SK-N-SH treated with all-trans-retinoic acid at 6 μM for 48 hours (cell line): ENCODE data around the gene ITM2C.

ENCODE experiments used
- ATAC-seq: fragments of 200-7000 bp; cut with Tn5 transposase; 3 replicates; pipeline ENCODE4 v1.9.1; 2020; ENCODE audit warnings: mild to moderate bottlenecking, moderate library complexity
- BACH2 ChIP-seq: fragments of 250-450 bp; sonication (Bioruptor Pico); IDR thresholded peaks from 2 replicates; pipeline ENCODE4 v1.9.0; 2021; ENCODE audit warnings: mild to moderate bottlenecking, borderline replicate concordance
- CSDC2 ChIP-seq: fragments of 250-450 bp; sonication (Bioruptor Pico); IDR thresholded peaks from 2 replicates; pipeline ENCODE4 v1.5.0; 2020; ENCODE audit warnings: mild to moderate bottlenecking, moderate library complexity
- ESRRG ChIP-seq: fragments of 250-450 bp; sonication (Bioruptor Pico); IDR thresholded peaks from 2 replicates; pipeline ENCODE4 v1.6.1; 2021; ENCODE audit warnings: mild to moderate bottlenecking
- GLIS3 ChIP-seq: fragments of 250-450 bp; sonication (Bioruptor Pico); IDR thresholded peaks from 2 replicates; pipeline ENCODE4 v1.5.0; 2020; ENCODE audit warnings: mild to moderate bottlenecking, moderate library complexity
- ISL1 ChIP-seq: fragments of 250-450 bp; sonication (Bioruptor Pico); IDR thresholded peaks from 2 replicates; pipeline ENCODE4 v2.1.2; 2022; ENCODE audit warnings: mild to moderate bottlenecking, moderate library complexity
- OSR1 ChIP-seq: fragments of 250-450 bp; sonication (Bioruptor Pico); IDR thresholded peaks from 2 replicates; pipeline ENCODE4 v1.8.0; 2022; ENCODE audit warnings: moderate library complexity, mild to moderate bottlenecking, inconsistent platforms
- PPARA ChIP-seq: fragments of 250-450 bp; sonication (Bioruptor Pico); IDR thresholded peaks from 2 replicates; pipeline ENCODE4 v1.5.0; 2020; ENCODE audit warnings: mild to moderate bottlenecking, borderline replicate concordance
- SNAI2 ChIP-seq: fragments of 250-450 bp; sonication (Bioruptor Pico); IDR thresholded peaks from 2 replicates; pipeline ENCODE4 v1.5.0; 2020; ENCODE audit warnings: mild to moderate bottlenecking, moderate library complexity
- TCF4 ChIP-seq: fragments of 250-450 bp; sonication (Bioruptor Pico); IDR thresholded peaks from 2 replicates; pipeline ENCODE4 v1.8.0; 2021; ENCODE audit warnings: mild to moderate bottlenecking, moderate library complexity, borderline replicate concordance
- TOX ChIP-seq: fragments of 250-450 bp; sonication (Bioruptor Pico); IDR thresholded peaks from 2 replicates; pipeline ENCODE4 v1.8.0; 2021; ENCODE audit warnings: mild to moderate bottlenecking, moderate library complexity, borderline replicate concordance
- ZC3H10 ChIP-seq: fragments of 250-450 bp; sonication (Bioruptor Pico); IDR thresholded peaks from 2 replicates; pipeline ENCODE4 v1.5.1; 2021; ENCODE audit warnings: mild to moderate bottlenecking, moderate library complexity
- ZFP3 ChIP-seq: fragments of 250-450 bp; sonication (Bioruptor Pico); IDR thresholded peaks from 2 replicates; pipeline ENCODE4 v1.5.0; 2020; ENCODE audit warnings: mild to moderate bottlenecking, moderate library complexity
- ZFP30 ChIP-seq: fragments of 450-650 bp; formaldehyde crosslinking; IDR thresholded peaks from 2 replicates; pipeline ENCODE4 v1.5.0; 2022; ENCODE audit warnings: mild to moderate bottlenecking, moderate library complexity
- ZNF565 ChIP-seq: fragments of 450-650 bp; formaldehyde crosslinking; conservative IDR thresholded peaks from 2 replicates; pipeline ENCODE4 v1.5.0; 2020; ENCODE audit warnings: low read depth, mild to moderate bottlenecking, moderate library complexity
- ZNF70 ChIP-seq: fragments of 450-650 bp; formaldehyde crosslinking; IDR thresholded peaks from 2 replicates; pipeline ENCODE4 v1.5.0; 2020; ENCODE audit warnings: mild to moderate bottlenecking, moderate library complexity
- ZNF8 ChIP-seq: fragments of 450-650 bp; formaldehyde crosslinking; IDR thresholded peaks from 2 replicates; pipeline ENCODE4 v1.5.0; 2020; ENCODE audit warnings: mild to moderate bottlenecking, moderate library complexity
- TF ChIP-seq, protein P1 (sequence below): fragments of 250-450 bp; sonication (Bioruptor Pico); IDR thresholded peaks from 2 replicates; pipeline ENCODE4 v1.5.0; 2020; ENCODE audit warnings: mild to moderate bottlenecking, moderate library complexity
- TF ChIP-seq, protein P2 (sequence below): fragments of 250-450 bp; sonication (Bioruptor Pico); IDR thresholded peaks from 2 replicates; pipeline ENCODE4 v1.8.0; 2021; ENCODE audit warnings: low read depth, mild to moderate bottlenecking, moderate library complexity, borderline replicate concordance
- TF ChIP-seq, protein P3 (sequence below): fragments of 250-450 bp; sonication (Bioruptor Pico); IDR thresholded peaks from 2 replicates; pipeline ENCODE4 v1.5.1; 2020; ENCODE audit warnings: low read depth, mild to moderate bottlenecking, moderate library complexity
- TF ChIP-seq, protein P4 (sequence below): fragments of 250-450 bp; sonication (Bioruptor Pico); IDR thresholded peaks from 2 replicates; pipeline ENCODE4 v1.5.1; 2021; ENCODE audit warnings: mild to moderate bottlenecking, moderate library complexity
- TF ChIP-seq, protein P5 (sequence below): fragments of 250-450 bp; sonication (Bioruptor Pico); IDR thresholded peaks from 2 replicates; pipeline ENCODE4 v1.8.0; 2020; ENCODE audit warnings: mild to moderate bottlenecking, moderate library complexity, borderline replicate concordance

ITM2C gene

DNA sequence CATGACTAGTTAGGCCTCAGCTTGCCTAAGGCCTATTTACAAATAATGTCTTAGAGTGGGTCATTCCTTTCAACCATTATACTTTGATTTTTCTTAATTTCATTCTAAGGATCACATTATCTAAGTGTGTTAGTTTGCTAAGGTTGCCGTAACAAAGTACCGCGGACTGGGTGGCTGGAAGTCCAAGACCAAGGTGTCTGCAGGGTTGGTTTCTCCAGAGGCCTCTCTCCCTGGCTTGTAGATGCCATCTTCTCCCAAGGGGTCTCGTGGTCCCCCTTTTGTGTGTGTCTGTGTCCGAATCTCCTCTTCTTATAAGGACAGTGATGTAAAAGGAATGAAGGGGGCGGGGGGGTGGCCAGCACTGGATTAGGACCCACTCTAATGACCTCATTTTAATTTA, 18.4 kb upstream of the ITM2C start:
- no peak for TF ChIP-seq GLIS3 (CRISPR knock-in tag)
- TF ChIP-seq ZFP3 (CRISPR knock-in tag): no peak
- TF ChIP-seq TOX (CRISPR knock-in tag): no peak
- TF ChIP-seq, protein P1, sequence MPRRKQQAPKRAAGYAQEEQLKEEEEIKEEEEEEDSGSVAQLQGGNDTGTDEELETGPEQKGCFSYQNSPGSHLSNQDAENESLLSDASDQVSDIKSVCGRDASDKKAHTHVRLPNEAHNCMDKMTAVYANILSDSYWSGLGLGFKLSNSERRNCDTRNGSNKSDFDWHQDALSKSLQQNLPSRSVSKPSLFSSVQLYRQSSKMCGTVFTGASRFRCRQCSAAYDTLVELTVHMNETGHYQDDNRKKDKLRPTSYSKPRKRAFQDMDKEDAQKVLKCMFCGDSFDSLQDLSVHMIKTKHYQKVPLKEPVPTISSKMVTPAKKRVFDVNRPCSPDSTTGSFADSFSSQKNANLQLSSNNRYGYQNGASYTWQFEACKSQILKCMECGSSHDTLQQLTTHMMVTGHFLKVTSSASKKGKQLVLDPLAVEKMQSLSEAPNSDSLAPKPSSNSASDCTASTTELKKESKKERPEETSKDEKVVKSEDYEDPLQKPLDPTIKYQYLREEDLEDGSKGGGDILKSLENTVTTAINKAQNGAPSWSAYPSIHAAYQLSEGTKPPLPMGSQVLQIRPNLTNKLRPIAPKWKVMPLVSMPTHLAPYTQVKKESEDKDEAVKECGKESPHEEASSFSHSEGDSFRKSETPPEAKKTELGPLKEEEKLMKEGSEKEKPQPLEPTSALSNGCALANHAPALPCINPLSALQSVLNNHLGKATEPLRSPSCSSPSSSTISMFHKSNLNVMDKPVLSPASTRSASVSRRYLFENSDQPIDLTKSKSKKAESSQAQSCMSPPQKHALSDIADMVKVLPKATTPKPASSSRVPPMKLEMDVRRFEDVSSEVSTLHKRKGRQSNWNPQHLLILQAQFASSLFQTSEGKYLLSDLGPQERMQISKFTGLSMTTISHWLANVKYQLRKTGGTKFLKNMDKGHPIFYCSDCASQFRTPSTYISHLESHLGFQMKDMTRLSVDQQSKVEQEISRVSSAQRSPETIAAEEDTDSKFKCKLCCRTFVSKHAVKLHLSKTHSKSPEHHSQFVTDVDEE (CRISPR knock-in tag): no peak
- no peak for TF ChIP-seq PPARA (CRISPR knock-in tag)
- no peak for TF ChIP-seq ZNF8 (CRISPR knock-in tag)
- no peak for TF ChIP-seq ZC3H10 (CRISPR knock-in tag)
- no peak for TF ChIP-seq TCF4 (CRISPR knock-in tag)
- no peak for TF ChIP-seq ISL1 (CRISPR knock-in tag)
- ATAC-seq: no peak

DNA sequence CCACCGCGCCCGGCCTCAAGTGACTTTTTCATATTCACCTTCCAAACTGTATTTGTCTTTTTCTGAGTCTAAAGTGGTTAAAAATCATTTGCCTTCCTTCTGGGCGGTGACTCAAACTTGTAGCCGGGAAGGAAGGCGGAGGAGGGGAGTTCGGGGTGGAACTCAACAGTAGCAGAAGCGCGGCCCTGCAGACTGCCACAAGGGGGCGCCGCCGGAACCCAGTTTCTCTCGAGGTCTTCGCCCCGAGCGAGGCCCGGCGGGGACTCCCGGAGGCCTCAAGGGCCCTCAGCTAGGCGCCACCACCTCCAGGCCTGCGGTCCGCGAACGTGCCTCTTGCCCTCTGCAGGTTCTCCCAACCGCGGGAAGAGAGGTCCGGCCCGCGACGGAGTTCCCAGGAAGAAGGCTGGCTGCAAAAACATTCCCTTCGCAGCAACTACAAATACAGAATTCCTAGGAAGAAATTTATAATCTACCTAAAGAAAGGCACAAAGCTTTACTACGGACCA, 16.8 kb upstream of the ITM2C start:
- TF ChIP-seq, protein P1 (CRISPR knock-in tag): no peak
- TF ChIP-seq, protein P2, sequence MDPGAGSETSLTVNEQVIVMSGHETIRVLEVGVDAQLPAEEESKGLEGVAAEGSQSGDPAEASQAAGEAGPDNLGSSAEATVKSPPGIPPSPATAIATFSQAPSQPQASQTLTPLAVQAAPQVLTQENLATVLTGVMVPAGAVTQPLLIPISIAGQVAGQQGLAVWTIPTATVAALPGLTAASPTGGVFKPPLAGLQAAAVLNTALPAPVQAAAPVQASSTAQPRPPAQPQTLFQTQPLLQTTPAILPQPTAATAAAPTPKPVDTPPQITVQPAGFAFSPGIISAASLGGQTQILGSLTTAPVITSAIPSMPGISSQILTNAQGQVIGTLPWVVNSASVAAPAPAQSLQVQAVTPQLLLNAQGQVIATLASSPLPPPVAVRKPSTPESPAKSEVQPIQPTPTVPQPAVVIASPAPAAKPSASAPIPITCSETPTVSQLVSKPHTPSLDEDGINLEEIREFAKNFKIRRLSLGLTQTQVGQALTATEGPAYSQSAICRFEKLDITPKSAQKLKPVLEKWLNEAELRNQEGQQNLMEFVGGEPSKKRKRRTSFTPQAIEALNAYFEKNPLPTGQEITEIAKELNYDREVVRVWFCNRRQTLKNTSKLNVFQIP (CRISPR knock-in tag): no peak
- no peak for TF ChIP-seq BACH2 (CRISPR knock-in tag)
- TF ChIP-seq, protein P3, sequence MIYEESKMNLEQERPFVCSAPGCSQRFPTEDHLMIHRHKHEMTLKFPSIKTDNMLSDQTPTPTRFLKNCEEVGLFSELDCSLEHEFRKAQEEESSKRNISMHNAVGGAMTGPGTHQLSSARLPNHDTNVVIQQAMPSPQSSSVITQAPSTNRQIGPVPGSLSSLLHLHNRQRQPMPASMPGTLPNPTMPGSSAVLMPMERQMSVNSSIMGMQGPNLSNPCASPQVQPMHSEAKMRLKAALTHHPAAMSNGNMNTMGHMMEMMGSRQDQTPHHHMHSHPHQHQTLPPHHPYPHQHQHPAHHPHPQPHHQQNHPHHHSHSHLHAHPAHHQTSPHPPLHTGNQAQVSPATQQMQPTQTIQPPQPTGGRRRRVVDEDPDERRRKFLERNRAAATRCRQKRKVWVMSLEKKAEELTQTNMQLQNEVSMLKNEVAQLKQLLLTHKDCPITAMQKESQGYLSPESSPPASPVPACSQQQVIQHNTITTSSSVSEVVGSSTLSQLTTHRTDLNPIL (CRISPR knock-in tag): no peak
- no peak for TF ChIP-seq ZNF70
- no peak for TF ChIP-seq ZNF565 (CRISPR knock-in tag)
- no peak for TF ChIP-seq SNAI2 (CRISPR knock-in tag)
- no peak for TF ChIP-seq ZFP30
- TF ChIP-seq, protein P4, sequence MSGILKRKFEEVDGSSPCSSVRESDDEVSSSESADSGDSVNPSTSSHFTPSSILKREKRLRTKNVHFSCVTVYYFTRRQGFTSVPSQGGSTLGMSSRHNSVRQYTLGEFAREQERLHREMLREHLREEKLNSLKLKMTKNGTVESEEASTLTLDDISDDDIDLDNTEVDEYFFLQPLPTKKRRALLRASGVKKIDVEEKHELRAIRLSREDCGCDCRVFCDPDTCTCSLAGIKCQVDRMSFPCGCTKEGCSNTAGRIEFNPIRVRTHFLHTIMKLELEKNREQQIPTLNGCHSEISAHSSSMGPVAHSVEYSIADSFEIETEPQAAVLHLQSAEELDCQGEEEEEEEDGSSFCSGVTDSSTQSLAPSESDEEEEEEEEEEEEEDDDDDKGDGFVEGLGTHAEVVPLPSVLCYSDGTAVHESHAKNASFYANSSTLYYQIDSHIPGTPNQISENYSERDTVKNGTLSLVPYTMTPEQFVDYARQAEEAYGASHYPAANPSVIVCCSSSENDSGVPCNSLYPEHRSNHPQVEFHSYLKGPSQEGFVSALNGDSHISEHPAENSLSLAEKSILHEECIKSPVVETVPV (CRISPR knock-in tag): no peak
- TF ChIP-seq GLIS3 (CRISPR knock-in tag): no peak
- TF ChIP-seq CSDC2 (CRISPR knock-in tag): no peak
- no peak for TF ChIP-seq ZFP3 (CRISPR knock-in tag)
- TF ChIP-seq TOX (CRISPR knock-in tag): no peak
- TF ChIP-seq PPARA (CRISPR knock-in tag): no peak
- TF ChIP-seq, protein P5, sequence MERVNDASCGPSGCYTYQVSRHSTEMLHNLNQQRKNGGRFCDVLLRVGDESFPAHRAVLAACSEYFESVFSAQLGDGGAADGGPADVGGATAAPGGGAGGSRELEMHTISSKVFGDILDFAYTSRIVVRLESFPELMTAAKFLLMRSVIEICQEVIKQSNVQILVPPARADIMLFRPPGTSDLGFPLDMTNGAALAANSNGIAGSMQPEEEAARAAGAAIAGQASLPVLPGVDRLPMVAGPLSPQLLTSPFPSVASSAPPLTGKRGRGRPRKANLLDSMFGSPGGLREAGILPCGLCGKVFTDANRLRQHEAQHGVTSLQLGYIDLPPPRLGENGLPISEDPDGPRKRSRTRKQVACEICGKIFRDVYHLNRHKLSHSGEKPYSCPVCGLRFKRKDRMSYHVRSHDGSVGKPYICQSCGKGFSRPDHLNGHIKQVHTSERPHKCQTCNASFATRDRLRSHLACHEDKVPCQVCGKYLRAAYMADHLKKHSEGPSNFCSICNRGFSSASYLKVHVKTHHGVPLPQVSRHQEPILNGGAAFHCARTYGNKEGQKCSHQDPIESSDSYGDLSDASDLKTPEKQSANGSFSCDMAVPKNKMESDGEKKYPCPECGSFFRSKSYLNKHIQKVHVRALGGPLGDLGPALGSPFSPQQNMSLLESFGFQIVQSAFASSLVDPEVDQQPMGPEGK (CRISPR knock-in tag): no peak
- TF ChIP-seq ZC3H10 (CRISPR knock-in tag): no peak
- no peak for TF ChIP-seq OSR1 (CRISPR knock-in tag)
- TF ChIP-seq ESRRG (CRISPR knock-in tag): no peak
- TF ChIP-seq TCF4 (CRISPR knock-in tag): no peak
- peak; percentile 99 for ATAC-seq
